A673 (cell line): ENCODE results near the gene RGS4. TPM values are rescaled to one million over a fixed set of nuclear protein-coding genes. Genes with fewer than 3 reads are reported as not detected.

Experiments used
- BruUV-seq: library from RNA; stranded (reverse); fragments of 400-500 nt; replicated peaks from 2 replicates; lab custom pipeline; 2021; lab: Mats Ljungman, UMichigan
- CTCF ChIA-PET: fragments of 300-600 bp; sonication (Branson Sonifier 250); formaldehyde crosslinking; loops from one replicate; lab custom pipeline; 2022; ENCODE audit warnings: antibody characterized with exemption; lab: Charles Lee
- POLR2A ChIA-PET: fragments of 300-600 bp; sonication (Branson Sonifier 250); formaldehyde crosslinking; loops from one replicate; lab custom pipeline; 2022; ENCODE audit warnings: antibody characterized with exemption; ENCODE audit not compliant: low non-redundant PET; lab: Charles Lee
- DNase-seq: peaks from one replicate; pipeline ENCODE4 v3.0.0-alpha.2; 2015; ENCODE audit warnings: low spot score
- H3K27ac ChIP-seq: fragments of 200-600 bp; sonication (generic); 2 replicates; pipeline ENCODE4 v1.5.1; 2016; ENCODE audit warnings: mixed run types, low read depth, mild to moderate bottlenecking, mixed read lengths, antibody characterized with exemption, low read length; ENCODE audit not compliant: poor library complexity, severe bottlenecking
- H3K27me3 ChIP-seq: fragments of 200-600 bp; sonication (generic); replicated peaks from 2 replicates; pipeline ENCODE4 v1.6.1; 2017; ENCODE audit warnings: mixed run types, low read depth, mild to moderate bottlenecking, mixed read lengths, antibody characterized with exemption, low read length; ENCODE audit not compliant: insufficient read depth, poor library complexity
- H3K36me3 ChIP-seq: fragments of 200-600 bp; sonication (generic); 2 replicates; pipeline ENCODE4 v1.6.1; 2016; ENCODE audit warnings: mixed run types, mild to moderate bottlenecking, mixed read lengths, antibody characterized with exemption, low read length; ENCODE audit not compliant: insufficient read depth, poor library complexity, severe bottlenecking
- H3K4me1 ChIP-seq: fragments of 200-600 bp; sonication (generic); 2 replicates; pipeline ENCODE4 v1.6.1; 2017; ENCODE audit warnings: mixed run types, mild to moderate bottlenecking, mixed read lengths, antibody characterized with exemption, low read length; ENCODE audit not compliant: insufficient read depth, poor library complexity, severe bottlenecking
- H3K4me3 ChIP-seq: fragments of 200-600 bp; sonication (generic); 2 replicates; pipeline ENCODE4 v1.5.1; 2016; ENCODE audit warnings: low read depth, mixed run types, mild to moderate bottlenecking, mixed read lengths, low read length; ENCODE audit not compliant: poor library complexity, severe bottlenecking
- H3K9me3 ChIP-seq: fragments of 200-600 bp; sonication (generic); 2 replicates; pipeline ENCODE4 v1.6.1; 2016; ENCODE audit warnings: mixed run types, low read depth, mild to moderate bottlenecking, mixed read lengths, antibody characterized with exemption, low read length; ENCODE audit not compliant: poor library complexity, severe bottlenecking
- CTCF ChIP-seq: fragments of 300-800, 200-600 bp; sonication (generic); conservative IDR thresholded peaks from 2 replicates; pipeline ENCODE4 v1.5.1; 2017; ENCODE audit warnings: low read depth, mild to moderate bottlenecking, antibody characterized with exemption, low read length, moderate library complexity, mixed read lengths
- EZH2 ChIP-seq: fragments of 200-600 bp; sonication (generic); IDR thresholded peaks from 2 replicates; pipeline ENCODE4 v1.6.1; 2017; ENCODE audit warnings: borderline replicate concordance, low read depth, mild to moderate bottlenecking, mixed read lengths, antibody characterized with exemption, low read length; ENCODE audit not compliant: poor library complexity, severe bottlenecking
- intact Hi-C: fragments of 100-400 bp; cut with micrococcal nuclease; formaldehyde crosslinking; loops from one replicate; pipeline ENCODE4 v1.10.0; 2022; ENCODE audit not compliant: unreplicated experiment
- total RNA-seq: library from RNA; stranded (reverse); gene quantifications from 2 replicates; pipeline ENCODE4 v1.2.3, GENCODE V29; 2021

The RGS4 gene
- total RNA-seq, 1 experiment from 2014 or later, result 23.8 TPM

- Histone ChIP-seq H3K27me3 (no peaks in the 10 kb centered on the region), H3K27ac (no peak overlapping the region), H3K4me1 (no peaks in the 10 kb centered on the region), H3K36me3 (no peaks in the 10 kb centered on the region), H3K9me3 (no peaks in the 10 kb centered on the region), H3K4me3 (no peak overlapping the region)
- BruUV-seq, result no TSS peak
- no peak for DNase-seq
- TF ChIP-seq CTCF, result no peak
- TF ChIP-seq EZH2, result no peak
- ChIA-PET POLR2A (no interaction called here), CTCF (no interaction called here)
- intact Hi-C loops, result no loop called here
These were observed 6.0 kb upstream of the RGS4 start for GRCh38 chr1:163063143-163063542.

GRCh38 chr1:163063610-163064009 is 5.6 kb upstream of the RGS4 start:
- Histone ChIP-seq H3K36me3 (no peaks in the 10 kb centered on the region), H3K27ac (no peak overlapping the region), H3K27me3 (no peaks in the 10 kb centered on the region), H3K4me3 (no peak overlapping the region), H3K9me3 (no peaks in the 10 kb centered on the region), H3K4me1 (peaks cover under 1% of the 10 kb centered on the region)
- no peak for DNase-seq
- POLR2A ChIA-PET, result no interaction called here
- no TSS peak for BruUV-seq
- intact Hi-C loops, result no loop called here
- no peak for TF ChIP-seq EZH2
- no peak for TF ChIP-seq CTCF
- CTCF ChIA-PET, result no interaction called here

- intact Hi-C loops, result loop anchor here (5.0 kb wide), 1 partner anchor 84 kb away; no protein-coding TSS in a partner anchor
- CTCF ChIA-PET, result no interaction called here
These were observed 3.0 kb upstream of the RGS4 start for GRCh38 chr1:163066168-163066567.

More at GRCh38 chr1:163066168-163066567, 3.0 kb upstream of the RGS4 start:
- Histone ChIP-seq H3K4me3 (no peak overlapping the region), H3K4me1 (peaks cover 21% of the 10 kb centered on the region), H3K36me3 (no peaks in the 10 kb centered on the region), H3K27me3 (no peaks in the 10 kb centered on the region), H3K27ac (no peak overlapping the region), H3K9me3 (no peaks in the 10 kb centered on the region)
- TF ChIP-seq EZH2 (no peak), CTCF (no peak)
- no TSS peak for BruUV-seq
- POLR2A ChIA-PET, result no interaction called here
- no peak for DNase-seq
